SH-SY5Y (cell line): ENCODE results near the gene SH2D3A.

Experiments
- GATA2 ChIP-seq: IDR thresholded peaks from 2 replicates; pipeline ENCODE4 v1.6.1; 2011; ENCODE audit warnings: mild to moderate bottlenecking, low read depth, low read length
- GATA3 ChIP-seq: IDR thresholded peaks from 2 replicates; pipeline ENCODE4 v1.6.1; 2011; ENCODE audit warnings: low read depth, mild to moderate bottlenecking, low read length, moderate library complexity

DNA sequence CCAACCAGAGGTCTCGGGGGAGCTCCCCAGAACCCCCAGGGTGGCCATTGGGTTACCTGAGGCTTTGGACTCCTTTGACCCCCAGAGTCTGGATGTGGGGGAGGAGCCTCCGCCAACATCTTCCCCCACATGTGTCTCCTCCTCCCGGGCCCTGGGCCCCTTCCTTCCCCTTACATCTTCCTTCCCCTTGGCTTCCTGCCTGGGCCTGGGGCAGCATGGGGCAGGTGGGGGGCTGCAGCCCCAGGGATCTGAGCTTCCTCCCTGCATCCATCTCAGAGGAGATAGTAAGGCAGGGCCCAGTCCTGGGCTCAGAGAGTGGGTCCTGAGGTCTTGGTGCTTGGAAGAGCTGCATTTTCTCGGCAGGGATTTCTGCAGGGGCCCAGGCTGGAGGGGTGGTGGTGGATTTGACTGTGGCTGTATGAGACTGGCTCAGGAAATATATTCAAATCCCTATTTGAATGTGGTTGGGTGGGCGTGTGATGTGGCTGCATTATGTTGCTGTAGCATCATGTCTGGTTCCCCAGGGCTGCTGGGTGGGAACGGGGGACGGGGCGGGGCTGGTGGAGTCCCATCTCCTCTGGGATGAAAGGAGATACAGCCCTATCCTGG is 6.2 kb upstream of the SH2D3A start:
- TF ChIP-seq GATA3 (no peak), GATA2 (no peak)
